ENCODE measurements around the gene PITPNC1.
A peak's percentile ranks its signal among the peaks of the same experiment; 100 is the strongest.
"Not testable (repeated sequence)": the region's sequence is repeated elsewhere in the genome, so short reads cannot be mapped to it uniquely, and the experiment has no call there.

Gene PITPNC1

GRCh38 chr17:67489273-67489672 is 112.2 kb downstream of the PITPNC1 start:
- DNase-seq (ENCODE audit: low read depth) = no peak

GRCh38 chr17:67490471-67490870 is 113.4 kb downstream of the PITPNC1 start:
- DNase-seq (ENCODE audit: low read depth) = peak; percentile 40

GRCh38 chr17:67491009-67491680 is 114.1 kb downstream of the PITPNC1 start:
- DNase-seq (ENCODE audit: low read depth) = peak; percentile 99

GRCh38 chr17:67491681-67492024 is 114.6 kb downstream of the PITPNC1 start:
- no peak for DNase-seq (ENCODE audit: low read depth)

- DNase-seq (ENCODE audit: low read depth) = no peak
These were observed 115.2 kb downstream of the PITPNC1 start for GRCh38 chr17:67492251-67492740.

- DNase-seq (ENCODE audit: low read depth) = no peak
These were observed 115.9 kb downstream of the PITPNC1 start for GRCh38 chr17:67492824-67493517.

GRCh38 chr17:67493812-67494211 is 116.7 kb downstream of the PITPNC1 start:
- DNase-seq (ENCODE audit: low read depth) = no peak

GRCh38 chr17:67495534-67495933 is 118.5 kb downstream of the PITPNC1 start:
- not testable (repeated sequence) for DNase-seq (ENCODE audit: low read depth)

GRCh38 chr17:67496286-67496685 is 119.2 kb downstream of the PITPNC1 start:
- no peak for DNase-seq (ENCODE audit: low read depth)

GRCh38 chr17:67499685-67500084 is 122.6 kb downstream of the PITPNC1 start:
- no peak for DNase-seq (ENCODE audit: low read depth)

GRCh38 chr17:67500261-67500660 is 123.2 kb downstream of the PITPNC1 start:
- DNase-seq (ENCODE audit: low read depth) = peak; percentile 53

GRCh38 chr17:67500677-67501300 is 123.7 kb downstream of the PITPNC1 start:
- no peak for DNase-seq (ENCODE audit: low read depth)

GRCh38 chr17:67502151-67502550 is 125.1 kb downstream of the PITPNC1 start:
- no peak for DNase-seq (ENCODE audit: low read depth)

GRCh38 chr17:67503184-67503583 is 126.1 kb downstream of the PITPNC1 start:
- DNase-seq (ENCODE audit: low read depth) = peak; percentile 76

- no peak for DNase-seq (ENCODE audit: low read depth)
These were observed 126.7 kb downstream of the PITPNC1 start for GRCh38 chr17:67503739-67504138.

GRCh38 chr17:67504182-67504581 is 127.1 kb downstream of the PITPNC1 start:
- DNase-seq (ENCODE audit: low read depth) = no peak

GRCh38 chr17:67506966-67507365 is 129.9 kb downstream of the PITPNC1 start:
- peak; percentile 92 for DNase-seq (ENCODE audit: low read depth)

- peak; percentile 44 for DNase-seq (ENCODE audit: low read depth)
These were observed 132.6 kb downstream of the PITPNC1 start for GRCh38 chr17:67509390-67510287.

GRCh38 chr17:67511012-67511411 is 133.9 kb downstream of the PITPNC1 start:
- DNase-seq (ENCODE audit: low read depth) = no peak

- DNase-seq (ENCODE audit: low read depth) = no peak
These were observed 134.7 kb downstream of the PITPNC1 start for GRCh38 chr17:67511804-67512203.

- DNase-seq (ENCODE audit: low read depth) = no peak
These were observed 137.9 kb downstream of the PITPNC1 start for GRCh38 chr17:67514998-67515397.

- no peak for DNase-seq (ENCODE audit: low read depth)
These were observed 138.5 kb downstream of the PITPNC1 start for GRCh38 chr17:67515490-67516083.

Data from ELR (cell line).